Activated CD4-positive, alpha-beta T cell treated with anti-CD3 and anti-CD28 coated beads for 1 hour (primary cell): Measurements from ENCODE around the gene BTK.

Experiments used
- DNase-seq: peaks from one replicate; pipeline ENCODE4 v3.0.0-alpha.2; 2020

BTK gene

GRCh38 chrX:101385795-101386541 is at the start of gene BTK:
BTK (minus strand) TSS chrX:101386191; CDS start chrX:101375284, 10,907 bp downstream.
- no peak for DNase-seq

- DNase-seq: no peak
Observed at GRCh38 chrX:101430457-101431078, 44.6 kb upstream of the BTK start.

DNA sequence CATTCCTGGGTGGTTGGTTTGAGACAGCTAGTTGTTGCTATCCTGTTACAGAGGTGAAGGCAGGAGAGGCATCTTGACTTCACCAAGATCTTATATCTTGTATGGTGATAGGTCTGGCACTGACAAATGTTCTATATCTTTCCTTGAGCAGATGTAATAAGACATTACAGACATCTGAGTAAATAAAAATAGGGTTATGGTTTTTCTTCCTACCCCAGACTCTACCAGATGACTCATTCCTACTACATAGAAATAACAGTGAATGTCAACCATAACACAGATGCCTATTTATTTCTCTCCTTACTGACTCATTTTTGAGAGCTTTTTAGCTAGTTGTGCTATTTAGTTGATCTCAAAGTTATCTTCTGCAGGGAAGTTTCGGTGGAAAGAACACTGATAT is 43.9 kb upstream of the BTK start:
- no peak for DNase-seq

DNA sequence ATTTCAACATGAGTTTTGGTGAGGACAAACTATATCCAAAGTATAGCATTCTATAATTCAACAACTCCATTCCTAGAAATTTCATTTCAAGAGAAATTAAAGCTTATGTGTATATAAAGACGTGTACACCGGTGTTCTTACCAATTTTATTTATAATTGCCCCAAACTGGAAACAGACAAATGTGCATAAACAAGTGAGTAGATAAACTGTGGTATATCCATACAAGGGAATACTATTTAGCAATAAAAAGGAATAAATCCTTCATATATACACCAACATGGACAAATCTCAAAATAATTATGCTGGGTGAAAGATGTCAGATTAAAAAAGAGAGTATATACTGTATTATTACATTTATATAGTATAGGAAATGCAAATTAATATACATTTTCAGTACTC is 42.0 kb upstream of the BTK start:
- no peak for DNase-seq

GRCh38 chrX:101419489-101419888 is 33.5 kb upstream of the BTK start:
- DNase-seq: no peak

- no peak for DNase-seq
Observed at GRCh38 chrX:101417981-101418841, 32.2 kb upstream of the BTK start.

DNA sequence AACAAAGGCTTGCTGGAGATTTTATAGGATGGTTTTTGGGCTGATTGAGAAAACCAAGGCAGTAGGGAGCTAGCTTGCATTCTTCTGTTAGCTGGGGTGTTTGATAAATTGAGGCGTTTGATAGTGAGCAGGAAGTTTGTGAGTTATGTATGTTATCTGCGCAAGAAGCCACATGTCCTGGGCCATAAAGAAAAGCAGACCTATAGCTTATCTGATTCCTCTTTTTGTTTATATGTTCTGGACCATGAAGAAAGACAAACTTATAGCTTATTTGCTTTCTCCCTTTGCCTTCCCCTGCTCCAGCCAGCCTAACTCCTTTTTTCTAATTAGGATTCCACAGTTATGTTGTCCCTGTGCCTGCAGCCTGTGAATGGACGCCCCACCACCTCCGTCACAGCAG is 31.2 kb upstream of the BTK start:
- DNase-seq: no peak

DNA sequence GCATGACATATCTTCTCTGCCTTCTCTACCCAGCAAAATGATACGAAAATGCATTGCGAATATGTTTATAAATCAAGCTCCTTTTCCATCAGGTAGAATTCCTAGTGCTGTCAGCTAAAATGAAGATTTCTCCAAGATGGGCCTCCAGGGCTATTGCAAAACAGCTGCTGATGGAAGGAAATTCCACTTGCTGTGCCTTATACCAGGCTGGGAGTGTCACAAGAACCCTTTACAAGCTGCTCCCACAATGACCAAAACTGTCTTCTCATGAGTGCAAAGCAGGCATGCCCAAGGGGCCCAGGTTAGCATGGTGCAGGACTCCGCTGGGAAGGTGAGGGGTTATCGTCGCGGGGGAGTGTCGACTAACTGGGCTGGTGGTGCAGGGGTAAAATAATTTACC is 30.7 kb upstream of the BTK start:
- DNase-seq: no peak

DNA sequence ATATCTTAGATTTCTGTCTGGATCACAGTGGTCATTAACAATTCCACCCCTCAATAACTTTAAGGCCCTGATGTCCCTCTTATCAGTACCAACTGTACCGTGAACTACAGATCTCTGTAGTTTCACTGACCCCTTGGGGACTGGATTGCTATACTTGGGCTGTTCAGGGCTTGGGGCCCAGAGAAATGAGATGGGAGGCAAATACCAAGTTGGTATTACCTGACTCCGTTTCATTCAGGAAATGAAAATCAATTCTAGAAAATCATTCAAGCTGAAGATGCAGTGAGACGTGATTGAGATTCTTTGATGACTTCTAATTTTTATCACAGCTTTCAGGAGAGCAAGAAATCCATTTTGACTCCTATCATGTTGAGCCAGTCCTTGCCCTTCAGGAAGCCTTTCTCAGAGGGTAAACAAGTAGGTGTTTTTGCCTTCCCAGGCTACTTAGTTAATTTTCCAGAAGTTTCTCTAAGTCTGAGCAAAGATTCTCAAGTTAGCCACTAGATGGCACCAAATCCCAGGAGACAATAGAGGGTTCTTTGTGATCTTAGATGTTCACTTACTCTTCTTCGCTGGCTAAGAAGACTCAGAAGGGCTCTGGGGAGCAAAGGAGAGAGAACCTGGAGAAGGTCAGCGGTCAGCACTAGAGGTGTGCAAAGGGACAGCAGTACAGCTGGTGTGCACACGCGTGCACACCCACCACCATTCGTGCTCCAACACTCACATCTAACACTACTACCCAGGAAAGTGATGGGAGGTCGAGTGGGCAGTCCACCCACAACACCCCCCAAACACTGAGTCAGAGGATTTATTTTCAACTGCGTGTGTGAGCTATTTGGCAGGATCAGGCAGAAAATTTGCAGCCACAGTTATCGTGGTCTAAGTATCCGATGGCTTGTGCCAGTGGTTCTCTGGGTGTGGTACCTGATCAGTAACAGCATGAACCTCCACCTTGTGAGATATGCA is 29.5 kb upstream of the BTK start:
- no peak for DNase-seq

GRCh38 chrX:101411984-101412383 is 26.0 kb upstream of the BTK start:
- DNase-seq: no peak

DNA sequence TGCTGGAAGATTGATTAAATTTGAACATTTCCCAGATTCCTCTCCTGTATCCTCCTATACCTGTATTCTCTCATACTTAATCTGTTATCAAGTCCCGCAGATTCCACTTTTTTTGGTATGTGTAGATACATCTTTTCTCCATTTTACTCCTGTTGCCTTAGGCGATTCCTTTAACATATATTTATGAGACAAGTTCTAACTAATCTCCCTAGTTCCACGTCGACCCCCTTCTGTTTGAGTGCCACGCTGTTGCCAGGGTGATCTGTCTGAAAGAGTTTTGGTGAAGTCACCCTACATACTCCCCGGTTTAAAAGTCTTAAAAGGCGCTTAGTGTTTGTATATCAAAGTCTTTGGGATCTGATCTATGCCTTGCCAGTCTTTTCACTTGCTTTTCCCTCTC is 24.5 kb upstream of the BTK start:
- no peak for DNase-seq

DNA sequence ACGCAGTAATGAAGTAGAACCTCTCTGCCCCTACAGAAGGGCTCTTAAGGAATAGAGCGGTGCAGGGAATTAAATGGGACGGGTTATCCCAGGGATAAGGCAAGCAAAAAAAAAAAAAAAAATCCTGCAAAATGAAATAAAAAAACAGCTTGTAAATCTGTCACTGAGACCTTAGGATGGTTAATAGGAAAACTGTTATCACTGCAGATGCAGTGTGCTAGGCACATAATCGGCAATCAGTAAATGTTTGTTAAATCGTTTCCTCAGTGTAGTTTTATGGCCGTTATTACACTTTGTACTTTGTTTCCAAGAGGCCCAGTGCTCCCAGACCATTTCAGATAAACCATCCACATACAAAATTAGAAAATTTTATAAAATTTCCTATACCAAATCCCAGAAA is 23.1 kb upstream of the BTK start:
- no peak for DNase-seq

- DNase-seq: no peak
Observed at GRCh38 chrX:101408532-101408841, 22.5 kb upstream of the BTK start.

- peak; percentile 80 for DNase-seq
Observed at GRCh38 chrX:101407748-101408531, 21.9 kb upstream of the BTK start, which contains the start of the genes GLA and HNRNPH2. GLA (minus strand) TSS chrX:101407925; CDS start chrX:101407903, 22 bp downstream. HNRNPH2 (plus strand) TSS chrX:101408222; CDS start chrX:101411989, 3,767 bp downstream.

DNA sequence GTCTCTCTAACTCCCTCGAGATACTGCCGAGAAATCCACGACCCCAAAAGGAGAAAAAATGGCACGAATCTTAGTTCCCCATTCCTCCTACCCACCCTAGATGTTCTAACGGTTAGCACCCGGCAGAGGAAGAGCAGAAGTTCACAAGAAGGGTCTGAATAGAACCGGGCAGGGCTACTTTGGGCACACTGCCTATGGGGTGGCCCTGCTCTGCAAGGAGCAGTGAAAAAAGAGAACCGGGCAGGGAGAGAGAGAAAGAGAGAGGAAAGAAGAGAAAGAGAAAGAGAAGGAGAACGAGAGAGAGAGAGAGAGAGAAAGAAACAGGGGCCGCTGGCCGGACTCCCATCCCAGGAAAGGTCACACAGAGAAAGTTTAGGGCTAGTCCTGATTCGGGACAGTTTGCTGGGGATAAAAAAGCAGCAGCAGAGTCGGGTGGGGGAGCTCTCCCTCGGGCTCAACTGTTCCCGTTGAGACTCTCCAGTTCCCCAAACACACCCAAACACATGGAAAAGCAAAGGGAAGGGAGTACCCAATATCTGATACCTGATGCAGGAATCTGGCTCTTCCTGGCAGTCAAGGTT is 21.3 kb upstream of the BTK start:
- DNase-seq: no peak

- DNase-seq: no peak
Observed at GRCh38 chrX:101399825-101400224, 13.8 kb upstream of the BTK start.

- no peak for DNase-seq
Observed at GRCh38 chrX:101398694-101399093, 12.7 kb upstream of the BTK start.

- no peak for DNase-seq
Observed at GRCh38 chrX:101397779-101398178, 11.8 kb upstream of the BTK start.

- DNase-seq: no peak
Observed at GRCh38 chrX:101395789-101396188, 9.8 kb upstream of the BTK start.

- DNase-seq: no peak
Observed at GRCh38 chrX:101394372-101394771, 8.4 kb upstream of the BTK start.
